Vagina (tissue), 2 donors: ENCODE measurements around the gene KDM4C.

Experiments
- POLR2A ChIP-seq, 2 donors: fragments of 450-650 bp; IDR thresholded peaks; one replicate each; pipeline ENCODE4 v1.6.1; 2017; ENCODE audit warnings: antibody characterized with exemption in 2 of 2, mild to moderate bottlenecking in 2 of 2, moderate library complexity in 2 of 2
- TF ChIP-seq, protein P1 (sequence below), 3 experiments: fragments of 450-650 bp in 2 of 3; fragments of 200-600 bp in 1 of 3; sonication (generic) in 1 of 3; IDR thresholded peaks; one replicate each; pipeline ENCODE4 v1.5.1; 2017 to 2019; ENCODE audit warnings: antibody characterized with exemption in 3 of 3, mild to moderate bottlenecking in 2 of 3, moderate library complexity in 2 of 3

GRCh38 chr9:6845128-6845826 is 87.5 kb downstream of the KDM4C start:
- no peak for TF ChIP-seq POLR2A (IDR thresholded peaks at IDR 0.05)
- TF ChIP-seq, protein P1, sequence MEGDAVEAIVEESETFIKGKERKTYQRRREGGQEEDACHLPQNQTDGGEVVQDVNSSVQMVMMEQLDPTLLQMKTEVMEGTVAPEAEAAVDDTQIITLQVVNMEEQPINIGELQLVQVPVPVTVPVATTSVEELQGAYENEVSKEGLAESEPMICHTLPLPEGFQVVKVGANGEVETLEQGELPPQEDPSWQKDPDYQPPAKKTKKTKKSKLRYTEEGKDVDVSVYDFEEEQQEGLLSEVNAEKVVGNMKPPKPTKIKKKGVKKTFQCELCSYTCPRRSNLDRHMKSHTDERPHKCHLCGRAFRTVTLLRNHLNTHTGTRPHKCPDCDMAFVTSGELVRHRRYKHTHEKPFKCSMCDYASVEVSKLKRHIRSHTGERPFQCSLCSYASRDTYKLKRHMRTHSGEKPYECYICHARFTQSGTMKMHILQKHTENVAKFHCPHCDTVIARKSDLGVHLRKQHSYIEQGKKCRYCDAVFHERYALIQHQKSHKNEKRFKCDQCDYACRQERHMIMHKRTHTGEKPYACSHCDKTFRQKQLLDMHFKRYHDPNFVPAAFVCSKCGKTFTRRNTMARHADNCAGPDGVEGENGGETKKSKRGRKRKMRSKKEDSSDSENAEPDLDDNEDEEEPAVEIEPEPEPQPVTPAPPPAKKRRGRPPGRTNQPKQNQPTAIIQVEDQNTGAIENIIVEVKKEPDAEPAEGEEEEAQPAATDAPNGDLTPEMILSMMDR (IDR thresholded peaks at IDR 0.05) = no peak
